H1 (cell line): Measurements from ENCODE around the gene UBQLN4. TPM values are rescaled to one million over a fixed set of nuclear protein-coding genes. Genes with fewer than 3 reads are reported as not detected.

Experiments
- CTCF ChIA-PET: fragments of 300-600 bp; sonication (Branson Sonifier 250); formaldehyde crosslinking; loops from one replicate; lab custom pipeline; 2021; ENCODE audit not compliant: partially characterized antibody; lab: Charles Lee
- POLR2A ChIA-PET: fragments of 300-600 bp; sonication (Branson Sonifier 250); formaldehyde crosslinking; loops from one replicate; lab custom pipeline; 2021; ENCODE audit warnings: inconsistent platforms; ENCODE audit not compliant: partially characterized antibody; lab: Charles Lee
- DNase-seq, 2 experiments: peaks; one replicate each; pipeline versions ENCODE4 v3.0.0 to v3.0.0-alpha.2; 2010 to 2022; ENCODE audit warnings: low spot score in 2 of 2, low read depth in 1 of 2, mixed read lengths in 1 of 2
- FAIRE-seq: peaks from 2 replicates; lab custom pipeline; 2011; peaks lifted over from hg19 to GRCh38; lab: Jason Lieb, UNC
- H2AFZ ChIP-seq: 2 replicates; pipeline ENCODE4 v1.8.1; 2012; ENCODE audit warnings: low read length, inconsistent platforms
- H2AK5ac ChIP-seq: 2 replicates; pipeline ENCODE4 v1.6.1; 2013; ENCODE audit warnings: low read depth, low read length
- H2BK120ac ChIP-seq: replicated peaks from 2 replicates; pipeline ENCODE3; 2013; ENCODE audit warnings: low read depth, low read length, inconsistent platforms
- H2BK12ac ChIP-seq: 2 replicates; pipeline ENCODE4 v1.6.1; 2013; ENCODE audit warnings: low read depth, low read length
- H2BK15ac ChIP-seq: 2 replicates; pipeline ENCODE4 v1.6.1; 2013; ENCODE audit warnings: low read length
- H2BK20ac ChIP-seq: 2 replicates; pipeline ENCODE4 v1.6.1; 2013; ENCODE audit warnings: low read length
- H2BK5ac ChIP-seq: 2 replicates; pipeline ENCODE4 v1.6.1; 2013; ENCODE audit warnings: low read depth, low read length
- H3K14ac ChIP-seq: 2 replicates; pipeline ENCODE4 v1.6.1; 2013; ENCODE audit warnings: inconsistent platforms; ENCODE audit not compliant: insufficient read length
- H3K18ac ChIP-seq: 2 replicates; pipeline ENCODE4 v1.6.1; 2013; ENCODE audit warnings: low read length; ENCODE audit errors: extremely low read depth
- H3K23ac ChIP-seq: 2 replicates; pipeline ENCODE4 v1.6.1; 2013; ENCODE audit warnings: inconsistent platforms; ENCODE audit not compliant: insufficient read length
- H3K23me2 ChIP-seq: 2 replicates; pipeline ENCODE4 v1.6.1; 2013; ENCODE audit warnings: low read depth, low read length
- H3K27ac ChIP-seq: 2 replicates; pipeline ENCODE4 v1.6.1; 2011; ENCODE audit warnings: low read depth, low read length, inconsistent platforms
- H3K27me3 ChIP-seq, 4 experiments: replicated peaks in 1 of 4; 1 replicate in 1 of 4; 2 replicates in 3 of 4; pipeline versions ENCODE4 v1.6.1 to v1.8.1; 2011 to 2013; ENCODE audit warnings: low read length in 3 of 4, mild to moderate bottlenecking in 3 of 4, inconsistent platforms in 2 of 4, mixed read lengths in 2 of 4, moderate library complexity in 1 of 4; ENCODE audit not compliant: control insufficient read depth in 3 of 4, insufficient read depth in 3 of 4; ENCODE audit errors: extremely low read depth in 1 of 4
- H3K36me3 ChIP-seq, 4 experiments: 2 replicates each; pipeline versions ENCODE4 v1.6.1 to v1.8.1; 2011 to 2013; ENCODE audit warnings: mild to moderate bottlenecking in 4 of 4, low read length in 3 of 4, moderate library complexity in 2 of 4, control low read depth in 1 of 4, inconsistent platforms in 1 of 4; ENCODE audit not compliant: insufficient read depth in 4 of 4, control insufficient read depth in 2 of 4
- H3K4ac ChIP-seq: replicated peaks from 2 replicates; pipeline ENCODE3; 2013; ENCODE audit warnings: low read length, low read depth, mixed read lengths, inconsistent platforms; ENCODE audit not compliant: insufficient read length
- H3K4me1 ChIP-seq, 4 experiments: replicated peaks in 1 of 4; 1 replicate in 1 of 4; 2 replicates in 3 of 4; pipeline versions ENCODE4 v1.6.1 to v1.8.1; 2011 to 2013; ENCODE audit warnings: low read length in 3 of 4, inconsistent platforms in 2 of 4, mixed read lengths in 1 of 4; ENCODE audit not compliant: insufficient read depth in 4 of 4, control insufficient read depth in 3 of 4
- H3K4me2 ChIP-seq, 2 experiments: 2 replicates each; pipeline versions ENCODE4 v1.6.1 to v1.8.1; 2011 to 2013; ENCODE audit warnings: low read depth in 2 of 2, low read length in 2 of 2, control low read depth in 1 of 2, inconsistent platforms in 1 of 2, mild to moderate bottlenecking in 1 of 2; ENCODE audit not compliant: insufficient read depth in 1 of 2
- H3K4me3 ChIP-seq, 4 experiments: fragments of 200-600, 300-600 bp in 1 of 4; sonication (generic), shearing (Covaris generic), sonication (Bioruptor Twin) in 1 of 4; 2 replicates each; pipeline versions ENCODE4 v1.5.1 to v1.8.1; 2011 to 2016; ENCODE audit warnings: low read length in 4 of 4, low read depth in 3 of 4, control low read depth in 2 of 4, inconsistent platforms in 2 of 4, mild to moderate bottlenecking in 2 of 4, mixed read lengths in 1 of 4, moderate library complexity in 1 of 4; ENCODE audit not compliant: insufficient read depth in 2 of 4; ENCODE audit errors: extremely low read depth in 1 of 4
- H3K56ac ChIP-seq: replicated peaks from 2 replicates; pipeline ENCODE3; 2013; ENCODE audit warnings: low read depth, mild to moderate bottlenecking, mixed read lengths, low read length, inconsistent platforms; ENCODE audit not compliant: insufficient read length
- H3K79me1 ChIP-seq: 2 replicates; pipeline ENCODE4 v1.6.1; 2013; ENCODE audit warnings: low read depth, low read length, control low read depth
- H3K79me2 ChIP-seq, 2 experiments: 2 replicates each; pipeline versions ENCODE4 v1.6.1 to v1.8.1; 2012 to 2013; ENCODE audit warnings: low read length in 2 of 2, mild to moderate bottlenecking in 2 of 2, inconsistent platforms in 1 of 2; ENCODE audit not compliant: insufficient read depth in 2 of 2, control insufficient read depth in 1 of 2
- H3K9ac ChIP-seq, 4 experiments: replicated peaks in 1 of 4; 1 replicate in 1 of 4; 2 replicates in 3 of 4; pipeline versions ENCODE4 v1.6.1 to v1.8.1; 2011 to 2013; ENCODE audit warnings: low read depth in 3 of 4, low read length in 3 of 4, control low read depth in 2 of 4, mild to moderate bottlenecking in 2 of 4, moderate library complexity in 2 of 4, inconsistent platforms in 1 of 4; ENCODE audit errors: extremely low read depth in 1 of 4
- H3K9me3 ChIP-seq, 2 experiments: 2 replicates each; pipeline versions ENCODE4 v1.6.1 to v1.8.1; 2012 to 2013; ENCODE audit warnings: mild to moderate bottlenecking in 2 of 2, moderate library complexity in 2 of 2, control low read depth in 1 of 2, inconsistent platforms in 1 of 2, low read depth in 1 of 2, low read length in 1 of 2, mixed read lengths in 1 of 2; ENCODE audit not compliant: insufficient read depth in 2 of 2
- H4K20me1 ChIP-seq, 2 experiments: replicated peaks in 1 of 2; 2 replicates each; pipeline versions ENCODE3 to v1.8.1; 2011 to 2013; ENCODE audit warnings: inconsistent platforms in 2 of 2, low read length in 2 of 2, mild to moderate bottlenecking in 1 of 2; ENCODE audit not compliant: insufficient read depth in 2 of 2, control insufficient read depth in 1 of 2
- H4K5ac ChIP-seq: 2 replicates; pipeline ENCODE4 v1.6.1; 2013; ENCODE audit warnings: low read length, low read depth, mixed read lengths, inconsistent platforms; ENCODE audit not compliant: insufficient read length
- H4K8ac ChIP-seq: 2 replicates; pipeline ENCODE4 v1.8.0; 2013; ENCODE audit warnings: mild to moderate bottlenecking, moderate library complexity, low read length, inconsistent platforms; ENCODE audit not compliant: insufficient read depth; ENCODE audit errors: extremely low read depth
- H4K91ac ChIP-seq: replicated peaks from 2 replicates; pipeline ENCODE3; 2013; ENCODE audit warnings: low read length, mixed read lengths, inconsistent platforms; ENCODE audit not compliant: insufficient read length
- CEBPB ChIP-seq: IDR thresholded peaks from 2 replicates; pipeline ENCODE4 v1.6.1; 2012; ENCODE audit warnings: low read depth, low read length
- EP300 ChIP-seq, 2 experiments: IDR thresholded peaks; 1 replicate in 1 of 2; 2 replicates in 1 of 2; pipeline ENCODE4 v1.6.1; 2011 to 2012; ENCODE audit warnings: low read depth in 2 of 2, low read length in 2 of 2, mild to moderate bottlenecking in 2 of 2, borderline replicate concordance in 1 of 2, inconsistent platforms in 1 of 2, moderate library complexity in 1 of 2
- KDM5A ChIP-seq: fragments of 200-600 bp; IDR thresholded peaks from 2 replicates; pipeline ENCODE4 v1.7.1; 2012; ENCODE audit warnings: mild to moderate bottlenecking, low read length, inconsistent platforms, mixed read lengths
- MAFK ChIP-seq: IDR thresholded peaks from 2 replicates; pipeline ENCODE4 v1.6.1; 2012; ENCODE audit warnings: low read depth, mild to moderate bottlenecking, improper control_type of control experiment, low read length
- NRF1 ChIP-seq: IDR thresholded peaks from 2 replicates; pipeline ENCODE4 v1.6.1; 2011; ENCODE audit warnings: mild to moderate bottlenecking, low read depth, low read length, improper control_type of control experiment
- RAD21 ChIP-seq, 2 experiments: IDR thresholded peaks in 1 of 2; conservative IDR thresholded peaks in 1 of 2; 2 replicates each; pipeline ENCODE4 v1.6.1; 2011; ENCODE audit warnings: low read depth in 2 of 2, low read length in 2 of 2, improper control_type of control experiment in 1 of 2, inconsistent platforms in 1 of 2, mild to moderate bottlenecking in 1 of 2, moderate library complexity in 1 of 2
- SP1 ChIP-seq: IDR thresholded peaks from 2 replicates; pipeline ENCODE4 v1.6.1; 2011; ENCODE audit warnings: low read depth, low read length
- WGBS, 2 experiments: shearing (Covaris generic) in 1 of 2; methylation state at CpG; one replicate each; pipeline versions ENCODE4 v1.1.6 to v1.1.7; 2013 to 2015; ENCODE audit warnings: low lambda C conversion rate in 2 of 2, mixed read lengths in 2 of 2, inconsistent platforms in 1 of 2, low coverage in 1 of 2, missing lambda C conversion rate in 1 of 2; ENCODE audit not compliant: insufficient replicate concordance in 2 of 2, insufficient coverage in 1 of 2, insufficient read length in 1 of 2; ENCODE audit errors: extremely low coverage in 1 of 2, missing lambda C conversion rate in 1 of 2; 5-methylcytosine and 5-hydroxymethylcytosine counted together
- polyA plus RNA-seq, 7 experiments: library from polyadenylated mRNA; depleted of rRNA in 3 of 7; stranded (reverse) in 5 of 7; unstranded in 2 of 7; fragments of >200 nt in 5 of 7; fragments of 200-250 nt in 2 of 7; gene quantifications; 1 replicate in 5 of 7; 2 replicates in 1 of 7; 4 replicates in 1 of 7; pipeline versions ENCODE4 v1.2.1 to v1.2.3, GENCODE V29; 2011 to 2013; ENCODE audit warnings: missing spikeins in 2 of 7, mixed read lengths in 2 of 7
- total RNA-seq: library from RNA; stranded (reverse); fragmentation: NEBNext Ultra II Directional; extraction: Animal tissue kit (Norgen Biotek cat#: 25700); gene quantifications from 2 replicates; pipeline ENCODE4 v1.2.1, GENCODE V29; 2021
- TF ChIP-seq, protein P1 (sequence below), 3 experiments: IDR thresholded peaks; 1 replicate in 2 of 3; 2 replicates in 1 of 3; pipeline versions ENCODE4 v1.5.1 to v1.6.1; 2011; ENCODE audit warnings: low read length in 3 of 3, mild to moderate bottlenecking in 3 of 3, inconsistent platforms in 2 of 3, low read depth in 1 of 3, moderate library complexity in 1 of 3; ENCODE audit not compliant: insufficient read depth in 1 of 3; ENCODE audit errors: control extremely low read depth in 1 of 3

Gene UBQLN4
- total and polyA plus RNA-seq, 2 of the 8 experiments (the other 6 are each of a cell fraction or from before 2014, with no cell fraction given) = 37.7 to 52.0 TPM

DNA sequence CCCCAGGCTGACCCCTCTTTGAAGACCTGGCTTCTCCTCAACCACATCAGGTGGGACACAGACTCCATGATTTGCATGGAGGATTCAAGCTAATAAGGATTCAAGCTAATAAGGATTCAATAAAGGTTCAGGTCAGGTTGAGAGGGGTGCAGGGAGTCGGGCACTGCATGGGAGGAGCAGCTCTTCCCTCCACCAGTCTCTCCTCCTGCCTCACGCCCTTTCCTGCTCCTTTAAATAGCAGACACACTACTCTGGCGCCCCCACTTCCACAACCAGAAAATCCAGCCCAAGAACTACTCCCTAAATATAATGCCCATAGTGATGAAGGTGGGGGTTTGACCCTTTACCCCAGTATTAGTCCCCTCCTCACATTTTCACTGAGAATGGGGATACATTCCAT is 21.6 kb upstream of the UBQLN4 start:
- Histone ChIP-seq H2BK15ac (peak overlapping the region; percentile 5; the same call in 1 of the 2 replicates), H3K9ac (no peak overlapping the region), H2BK12ac (0 out of 2 replicates have a peak overlapping the region, but pooled peaks have one; percentile 19), H3K4me1 (peaks cover 24 to 60% (median 50%) of the 10 kb centered on the region in 4 experiments), H4K8ac (no peak overlapping the region), H3K9me3 (no peaks in the 10 kb centered on the region), H2BK20ac (no peak overlapping the region), H3K27ac (no peak overlapping the region), H3K4ac (peak overlapping the region; percentile 38), H2AK5ac (no peak overlapping the region), H4K20me1 (peaks cover 11 to 33% of the 10 kb centered on the region in 2 experiments), H3K4me3 (peak overlapping the region in 1 of 4 experiments; percentile 18; a peak in 2 of 8 replicates), H3K18ac (peak overlapping the region; percentile 66), H3K56ac (no peak overlapping the region), H4K91ac (no peak overlapping the region), H4K5ac (peak overlapping the region; percentile 33), H3K4me2 (peak overlapping the region; percentile 47 to 79; a peak in 3 of 4 replicates), H2BK5ac (peak overlapping the region; percentile 54; the same call in 1 of the 2 replicates), H2AFZ (no peak overlapping the region), H3K79me2 (peaks cover 16 to 48% of the 10 kb centered on the region in 2 experiments), H3K36me3 (peaks cover 4 to 34% (median 10%) of the 10 kb centered on the region in 4 experiments; a peak in 7 of 8 replicates), H2BK120ac (no peak overlapping the region), H3K27me3 (no peaks in the 10 kb centered on the region), H3K23me2 (peaks cover 8% of the 10 kb centered on the region), H3K23ac (no peak overlapping the region), H3K79me1 (peaks cover 19% of the 10 kb centered on the region), H3K14ac (no peak overlapping the region)
- FAIRE-seq (no peak), DNase-seq (no peak)
- ChIA-PET POLR2A (interaction anchor here (0.5 to 9.7 kb wide), 18 partner anchors 9 to 171 kb away, joined by 3 to 88 read pairs (median 4); partner anchors contain the start of genes ARHGEF2, KHDC4, LAMTOR2 and LMNA), CTCF (interaction anchor here (0.7 to 2.5 kb wide), 14 partner anchors 10 to 99 kb away, joined by 3 to 33 read pairs (median 4); partner anchors contain the start of gene UBQLN4)
- 41% methylated on average over 3 of the region's 3 CpGs; no CpG with 5 or more reads in 1 of the 2 experiments for WGBS, 2 experiments
- TF ChIP-seq NRF1 (no peak), MAFK (no peak), KDM5A (no peak), EP300 (IDR thresholded peaks at IDR 0.05; ENCODE audit: borderline replicate concordance in 1 of 2, low read depth in 2 of 2, low read length in 2 of 2) (peak in 1 of 2 experiments; percentile 98; a peak in 1 of 3 replicates), CEBPB (no peak), RAD21 (IDR thresholded peaks at IDR 0.05 in 1 of 2, conservative IDR thresholded peaks at IDR 0.05 in 1 of 2; ENCODE audit: low read depth in 2 of 2, low read length in 2 of 2) (peak in 1 of 2 experiments; percentile 19; a peak in 1 of 4 replicates), SP1 (no peak)
- TF ChIP-seq, protein P1, sequence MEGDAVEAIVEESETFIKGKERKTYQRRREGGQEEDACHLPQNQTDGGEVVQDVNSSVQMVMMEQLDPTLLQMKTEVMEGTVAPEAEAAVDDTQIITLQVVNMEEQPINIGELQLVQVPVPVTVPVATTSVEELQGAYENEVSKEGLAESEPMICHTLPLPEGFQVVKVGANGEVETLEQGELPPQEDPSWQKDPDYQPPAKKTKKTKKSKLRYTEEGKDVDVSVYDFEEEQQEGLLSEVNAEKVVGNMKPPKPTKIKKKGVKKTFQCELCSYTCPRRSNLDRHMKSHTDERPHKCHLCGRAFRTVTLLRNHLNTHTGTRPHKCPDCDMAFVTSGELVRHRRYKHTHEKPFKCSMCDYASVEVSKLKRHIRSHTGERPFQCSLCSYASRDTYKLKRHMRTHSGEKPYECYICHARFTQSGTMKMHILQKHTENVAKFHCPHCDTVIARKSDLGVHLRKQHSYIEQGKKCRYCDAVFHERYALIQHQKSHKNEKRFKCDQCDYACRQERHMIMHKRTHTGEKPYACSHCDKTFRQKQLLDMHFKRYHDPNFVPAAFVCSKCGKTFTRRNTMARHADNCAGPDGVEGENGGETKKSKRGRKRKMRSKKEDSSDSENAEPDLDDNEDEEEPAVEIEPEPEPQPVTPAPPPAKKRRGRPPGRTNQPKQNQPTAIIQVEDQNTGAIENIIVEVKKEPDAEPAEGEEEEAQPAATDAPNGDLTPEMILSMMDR (IDR thresholded peaks at IDR 0.05; ENCODE audit: control extremely low read depth in 1 of 3, insufficient read depth in 1 of 3, low read depth in 1 of 3, low read length in 3 of 3) = peak in 1 of 3 experiments; percentile 9; a peak in 1 of 4 replicates
